K562 (cell line): Measurements from ENCODE around the gene SNX27. TPM values are rescaled to one million over a fixed set of nuclear protein-coding genes. Genes with fewer than 3 reads are reported as not detected.

Experiments used
- EHMT2 ChIP-seq: fragments of 450-650 bp; IDR thresholded peaks from 2 replicates; pipeline ENCODE4 v1.6.1; 2018; ENCODE audit warnings: antibody characterized with exemption
- EZH2 ChIP-seq: IDR thresholded peaks from 2 replicates; pipeline ENCODE4 v1.6.1; 2012; ENCODE audit warnings: low read depth, mild to moderate bottlenecking, inconsistent platforms, low read length, borderline replicate concordance
- FOS ChIP-seq: IDR thresholded peaks from 3 replicates; pipeline ENCODE4 v1.6.1; 2011; ENCODE audit not compliant: insufficient read length; ENCODE audit errors: extremely low read depth
- HNRNPLL ChIP-seq: fragments of 200-400 bp; formaldehyde crosslinking; IDR thresholded peaks from 2 replicates; pipeline ENCODE4 v1.6.1; 2017; ENCODE audit warnings: low read length, low read depth, mild to moderate bottlenecking; ENCODE audit not compliant: poor library complexity, severe bottlenecking
- LCOR ChIP-seq: sonication (generic); formaldehyde crosslinking; IDR thresholded peaks from 2 replicates; pipeline ENCODE4 v1.8.0; 2022; ENCODE audit warnings: mild to moderate bottlenecking, missing genetic modification reagents
- MAFF ChIP-seq: IDR thresholded peaks from 2 replicates; pipeline ENCODE4 v1.6.1; 2012; ENCODE audit warnings: low read length, improper control_type of control experiment
- MYBL2 ChIP-seq, 2 experiments: fragments of 450-650 bp in 1 of 2; sonication (generic) in 1 of 2; formaldehyde crosslinking in 1 of 2; IDR thresholded peaks; 2 replicates each; pipeline versions ENCODE4 v1.6.1 to v1.8.1; 2017 to 2022; ENCODE audit warnings: borderline replicate concordance in 1 of 2, inconsistent platforms in 1 of 2, low read depth in 1 of 2, mild to moderate bottlenecking in 1 of 2, missing genetic modification reagents in 1 of 2, moderate library complexity in 1 of 2
- RCOR1 ChIP-seq, 2 experiments: IDR thresholded peaks; 2 replicates each; pipeline ENCODE4 v1.6.1; 2012; ENCODE audit warnings: low read depth in 2 of 2, low read length in 2 of 2, borderline replicate concordance in 1 of 2, improper control_type of control experiment in 1 of 2
- SMAD1 ChIP-seq: fragments of 150-350 bp; IDR thresholded peaks from 2 replicates; pipeline ENCODE4 v1.6.1; 2014; ENCODE audit warnings: low read length, low read depth; ENCODE audit not compliant: partially characterized antibody
- STAG1 ChIP-seq: sonication (generic); formaldehyde crosslinking; IDR thresholded peaks from 2 replicates; pipeline ENCODE4 v1.5.0; 2020; ENCODE audit warnings: missing genetic modification reagents, borderline replicate concordance
- ZNF140 ChIP-seq: fragments of 250-450 bp; sonication (Bioruptor Pico); IDR thresholded peaks from 2 replicates; pipeline ENCODE4 v1.8.0; 2021; ENCODE audit warnings: moderate library complexity, mild to moderate bottlenecking, inconsistent platforms
- ZNF780A ChIP-seq: fragments of 250-450 bp; sonication (Bioruptor Pico); IDR thresholded peaks from 2 replicates; pipeline ENCODE4 v1.5.0; 2021; ENCODE audit warnings: mild to moderate bottlenecking
- polyA plus RNA-seq, 8 experiments: library from polyadenylated mRNA; depleted of rRNA in 4 of 8; stranded (reverse) in 5 of 8; unstranded in 3 of 8; fragments of >200 nt; fragmentation: Nextera tagmentation in 2 of 8; fragmentation: Illumina TruSeq in 1 of 8; extraction: Ambion mirVana in 2 of 8; extraction: Trizol in 1 of 8; gene quantifications; 2 replicates each; pipeline versions ENCODE4 v1.2.1 to v1.2.3, GENCODE V29; 2011 to 2014; ENCODE audit warnings: inconsistent platforms in 1 of 8, missing spikeins in 1 of 8
- total RNA-seq, 7 experiments: library from RNA; depleted of rRNA in 6 of 7; stranded (reverse); fragments of >200 nt in 6 of 7; fragmentation: Illumina TruSeq in 2 of 7; extraction: Trizol in 2 of 7; gene quantifications; 2 replicates each; pipeline versions ENCODE4 v1.2.1 to v1.2.3, GENCODE V29; 2011 to 2021; ENCODE audit warnings: low replicate concordance in 1 of 7
- TF ChIP-seq, protein P1 (sequence below): sonication (generic); formaldehyde crosslinking; IDR thresholded peaks from 2 replicates; pipeline ENCODE4 v1.8.0; 2022; ENCODE audit warnings: missing genetic modification reagents, mild to moderate bottlenecking, moderate library complexity, borderline replicate concordance
- TF ChIP-seq, protein P2 (sequence below): IDR thresholded peaks from 2 replicates; pipeline ENCODE4 v1.6.1; 2011; ENCODE audit warnings: borderline replicate concordance, low read depth, mild to moderate bottlenecking, moderate library complexity, low read length; ENCODE audit not compliant: insufficient read depth, poor library complexity, severe bottlenecking
- TF ChIP-seq, protein P3 (sequence below), 3 experiments: fragments of 200-800 bp in 1 of 3; sonication (Bioruptor generic) in 1 of 3; sonication (generic) in 1 of 3; formaldehyde crosslinking in 1 of 3; IDR thresholded peaks; 2 replicates each; pipeline versions ENCODE4 v1.6.1 to v1.8.0; 2016 to 2022; ENCODE audit warnings: mild to moderate bottlenecking in 2 of 3, missing compliant biosample characterization in 2 of 3, missing genetic modification characterization in 2 of 3, missing genetic modification reagents in 1 of 3
- TF ChIP-seq, protein P4 (sequence below), 2 experiments: fragments of 450-650 bp; IDR thresholded peaks; 2 replicates each; pipeline ENCODE4 v1.6.1; 2018; ENCODE audit warnings: mild to moderate bottlenecking in 2 of 2, low read depth in 1 of 2; ENCODE audit not compliant: partially characterized antibody in 2 of 2
- TF ChIP-seq, protein P5 (sequence below), 2 experiments: fragments of 450-650 bp; IDR thresholded peaks; 2 replicates each; pipeline ENCODE4 v1.6.1; 2016

The SNX27 gene
- total and polyA plus RNA-seq, 9 of the 15 experiments (the other 6 are each of a cell fraction or from before 2014, with no cell fraction given) = 4.5 to 18.7 (median 10.1) TPM

DNA sequence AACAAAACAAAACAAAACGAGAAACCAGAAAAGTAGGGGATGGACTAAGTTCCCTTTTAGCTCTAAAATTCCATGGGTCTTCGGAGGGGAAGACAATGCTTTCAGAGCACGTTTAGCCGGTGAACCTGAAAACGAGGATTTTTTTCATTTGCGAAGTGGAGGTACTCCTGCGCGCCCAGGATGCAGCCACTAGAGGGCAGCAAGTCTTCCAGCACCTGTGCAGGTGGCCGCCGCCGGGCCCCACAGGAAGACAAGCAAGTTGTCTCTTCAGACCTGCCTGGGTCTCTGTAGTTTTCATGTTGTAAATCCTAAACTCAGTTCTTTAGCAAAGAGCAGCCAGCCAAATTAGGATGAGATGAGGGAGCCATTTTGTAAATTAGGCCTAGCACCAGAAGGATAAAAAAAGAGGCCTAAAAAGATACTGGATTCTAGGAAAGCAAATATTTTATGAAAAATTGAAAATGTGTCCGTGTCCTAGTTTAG is 17.7 kb upstream of the SNX27 start (continued):
- TF ChIP-seq, protein P1, sequence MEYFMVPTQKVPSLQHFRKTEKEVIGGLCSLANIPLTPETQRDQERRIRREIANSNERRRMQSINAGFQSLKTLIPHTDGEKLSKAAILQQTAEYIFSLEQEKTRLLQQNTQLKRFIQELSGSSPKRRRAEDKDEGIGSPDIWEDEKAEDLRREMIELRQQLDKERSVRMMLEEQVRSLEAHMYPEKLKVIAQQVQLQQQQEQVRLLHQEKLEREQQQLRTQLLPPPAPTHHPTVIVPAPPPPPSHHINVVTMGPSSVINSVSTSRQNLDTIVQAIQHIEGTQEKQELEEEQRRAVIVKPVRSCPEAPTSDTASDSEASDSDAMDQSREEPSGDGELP (CRISPR knock-in tag) = peak; percentile 56; the same call in 1 of the 2 replicates
- TF ChIP-seq, protein P2, sequence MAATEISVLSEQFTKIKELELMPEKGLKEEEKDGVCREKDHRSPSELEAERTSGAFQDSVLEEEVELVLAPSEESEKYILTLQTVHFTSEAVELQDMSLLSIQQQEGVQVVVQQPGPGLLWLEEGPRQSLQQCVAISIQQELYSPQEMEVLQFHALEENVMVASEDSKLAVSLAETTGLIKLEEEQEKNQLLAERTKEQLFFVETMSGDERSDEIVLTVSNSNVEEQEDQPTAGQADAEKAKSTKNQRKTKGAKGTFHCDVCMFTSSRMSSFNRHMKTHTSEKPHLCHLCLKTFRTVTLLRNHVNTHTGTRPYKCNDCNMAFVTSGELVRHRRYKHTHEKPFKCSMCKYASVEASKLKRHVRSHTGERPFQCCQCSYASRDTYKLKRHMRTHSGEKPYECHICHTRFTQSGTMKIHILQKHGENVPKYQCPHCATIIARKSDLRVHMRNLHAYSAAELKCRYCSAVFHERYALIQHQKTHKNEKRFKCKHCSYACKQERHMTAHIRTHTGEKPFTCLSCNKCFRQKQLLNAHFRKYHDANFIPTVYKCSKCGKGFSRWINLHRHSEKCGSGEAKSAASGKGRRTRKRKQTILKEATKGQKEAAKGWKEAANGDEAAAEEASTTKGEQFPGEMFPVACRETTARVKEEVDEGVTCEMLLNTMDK = no peak
- TF ChIP-seq FOS (no peak), SMAD1 (no peak), MAFF (no peak), HNRNPLL (no peak), EZH2 (no peak), EHMT2 (no peak), LCOR (CRISPR knock-in tag) (no peak), ZNF140 (CRISPR knock-in tag) (no peak), RCOR1 (IDR thresholded peaks at IDR 0.05; ENCODE audit: borderline replicate concordance in 1 of 2, low read depth in 2 of 2, low read length in 2 of 2) (no peak), ZNF780A (CRISPR knock-in tag) (no peak), MYBL2 (IDR thresholded peaks at IDR 0.05; ENCODE audit: low read depth) (no peak), MYBL2 (CRISPR knock-in tag; IDR thresholded peaks at IDR 0.05; ENCODE audit: borderline replicate concordance) (no peak), STAG1 (CRISPR knock-in tag) (no peak)
- TF ChIP-seq, protein P3, sequence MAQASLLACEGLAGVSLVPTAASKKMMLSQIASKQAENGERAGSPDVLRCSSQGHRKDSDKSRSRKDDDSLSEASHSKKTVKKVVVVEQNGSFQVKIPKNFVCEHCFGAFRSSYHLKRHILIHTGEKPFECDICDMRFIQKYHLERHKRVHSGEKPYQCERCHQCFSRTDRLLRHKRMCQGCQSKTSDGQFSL (CRISPR knock-in tag; IDR thresholded peaks at IDR 0.05) = no peak
- TF ChIP-seq, protein P3 (tag; IDR thresholded peaks at IDR 0.05) = no peak
- TF ChIP-seq, protein P4, sequence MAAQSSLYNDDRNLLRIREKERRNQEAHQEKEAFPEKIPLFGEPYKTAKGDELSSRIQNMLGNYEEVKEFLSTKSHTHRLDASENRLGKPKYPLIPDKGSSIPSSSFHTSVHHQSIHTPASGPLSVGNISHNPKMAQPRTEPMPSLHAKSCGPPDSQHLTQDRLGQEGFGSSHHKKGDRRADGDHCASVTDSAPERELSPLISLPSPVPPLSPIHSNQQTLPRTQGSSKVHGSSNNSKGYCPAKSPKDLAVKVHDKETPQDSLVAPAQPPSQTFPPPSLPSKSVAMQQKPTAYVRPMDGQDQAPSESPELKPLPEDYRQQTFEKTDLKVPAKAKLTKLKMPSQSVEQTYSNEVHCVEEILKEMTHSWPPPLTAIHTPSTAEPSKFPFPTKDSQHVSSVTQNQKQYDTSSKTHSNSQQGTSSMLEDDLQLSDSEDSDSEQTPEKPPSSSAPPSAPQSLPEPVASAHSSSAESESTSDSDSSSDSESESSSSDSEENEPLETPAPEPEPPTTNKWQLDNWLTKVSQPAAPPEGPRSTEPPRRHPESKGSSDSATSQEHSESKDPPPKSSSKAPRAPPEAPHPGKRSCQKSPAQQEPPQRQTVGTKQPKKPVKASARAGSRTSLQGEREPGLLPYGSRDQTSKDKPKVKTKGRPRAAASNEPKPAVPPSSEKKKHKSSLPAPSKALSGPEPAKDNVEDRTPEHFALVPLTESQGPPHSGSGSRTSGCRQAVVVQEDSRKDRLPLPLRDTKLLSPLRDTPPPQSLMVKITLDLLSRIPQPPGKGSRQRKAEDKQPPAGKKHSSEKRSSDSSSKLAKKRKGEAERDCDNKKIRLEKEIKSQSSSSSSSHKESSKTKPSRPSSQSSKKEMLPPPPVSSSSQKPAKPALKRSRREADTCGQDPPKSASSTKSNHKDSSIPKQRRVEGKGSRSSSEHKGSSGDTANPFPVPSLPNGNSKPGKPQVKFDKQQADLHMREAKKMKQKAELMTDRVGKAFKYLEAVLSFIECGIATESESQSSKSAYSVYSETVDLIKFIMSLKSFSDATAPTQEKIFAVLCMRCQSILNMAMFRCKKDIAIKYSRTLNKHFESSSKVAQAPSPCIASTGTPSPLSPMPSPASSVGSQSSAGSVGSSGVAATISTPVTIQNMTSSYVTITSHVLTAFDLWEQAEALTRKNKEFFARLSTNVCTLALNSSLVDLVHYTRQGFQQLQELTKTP (IDR thresholded peaks at IDR 0.05; ENCODE audit: low read depth in 1 of 2, partially characterized antibody in 2 of 2) = no peak
- TF ChIP-seq, protein P5, sequence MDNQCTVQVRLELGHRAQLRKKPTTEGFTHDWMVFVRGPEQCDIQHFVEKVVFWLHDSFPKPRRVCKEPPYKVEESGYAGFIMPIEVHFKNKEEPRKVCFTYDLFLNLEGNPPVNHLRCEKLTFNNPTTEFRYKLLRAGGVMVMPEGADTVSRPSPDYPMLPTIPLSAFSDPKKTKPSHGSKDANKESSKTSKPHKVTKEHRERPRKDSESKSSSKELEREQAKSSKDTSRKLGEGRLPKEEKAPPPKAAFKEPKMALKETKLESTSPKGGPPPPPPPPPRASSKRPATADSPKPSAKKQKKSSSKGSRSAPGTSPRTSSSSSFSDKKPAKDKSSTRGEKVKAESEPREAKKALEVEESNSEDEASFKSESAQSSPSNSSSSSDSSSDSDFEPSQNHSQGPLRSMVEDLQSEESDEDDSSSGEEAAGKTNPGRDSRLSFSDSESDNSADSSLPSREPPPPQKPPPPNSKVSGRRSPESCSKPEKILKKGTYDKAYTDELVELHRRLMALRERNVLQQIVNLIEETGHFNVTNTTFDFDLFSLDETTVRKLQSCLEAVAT (IDR thresholded peaks at IDR 0.05) = no peak
